Measurements from ENCODE around the gene C5orf46.
"Not testable (repeated sequence)": the region's sequence is repeated elsewhere in the genome, so short reads cannot be mapped to it uniquely, and the experiment has no call there.

C5orf46 gene

GRCh38 chr5:147906326-147907095 is at the start of gene C5orf46:
Gene C5orf46, minus strand, starts transcription at chr5:147906538. Its CDS starts 37 bp downstream, at chr5:147906501.
- no peak for DNase-seq

GRCh38 chr5:147954971-147955370 is 48.6 kb upstream of the C5orf46 start:
- DNase-seq: no peak

GRCh38 chr5:147949711-147950573 is 43.6 kb upstream of the C5orf46 start:
- no peak for DNase-seq

GRCh38 chr5:147946658-147947274 is 40.4 kb upstream of the C5orf46 start:
- DNase-seq: not testable (repeated sequence)

GRCh38 chr5:147939431-147940114 is 33.2 kb upstream of the C5orf46 start:
- no peak for DNase-seq

- DNase-seq: no peak
Observed at GRCh38 chr5:147935032-147935431, 28.7 kb upstream of the C5orf46 start.

- DNase-seq: no peak
Observed at GRCh38 chr5:147930769-147931168, 24.4 kb upstream of the C5orf46 start.

GRCh38 chr5:147927901-147928300 is 21.6 kb upstream of the C5orf46 start:
- no peak for DNase-seq

GRCh38 chr5:147925020-147925419 is 18.7 kb upstream of the C5orf46 start:
- DNase-seq: no peak

- DNase-seq: no peak
Observed at GRCh38 chr5:147921136-147921535, 14.8 kb upstream of the C5orf46 start.

GRCh38 chr5:147920420-147921030 is 14.2 kb upstream of the C5orf46 start:
- DNase-seq: no peak

GRCh38 chr5:147918899-147919298 is 12.6 kb upstream of the C5orf46 start:
- DNase-seq: no peak

GRCh38 chr5:147918101-147918685 is 11.9 kb upstream of the C5orf46 start:
- DNase-seq: no peak

GRCh38 chr5:147913786-147914185 is 7.4 kb upstream of the C5orf46 start:
- DNase-seq: no peak

GRCh38 chr5:147912011-147912410 is 5.7 kb upstream of the C5orf46 start:
- DNase-seq: no peak

- no peak for DNase-seq
Observed at GRCh38 chr5:147911427-147911826, 5.1 kb upstream of the C5orf46 start.

- DNase-seq: no peak
Observed at GRCh38 chr5:147904110-147904509, 2.2 kb downstream of the C5orf46 start.

GRCh38 chr5:147902609-147903115 is 3.7 kb downstream of the C5orf46 start:
- no peak for DNase-seq

GRCh38 chr5:147901599-147902039 is 4.7 kb downstream of the C5orf46 start:
- no peak for DNase-seq

GRCh38 chr5:147898875-147899401 is 7.4 kb downstream of the C5orf46 start:
- no peak for DNase-seq

- DNase-seq: no peak
Observed at GRCh38 chr5:147895864-147896263, 10.5 kb downstream of the C5orf46 start.

All from activated T-cell treated with anti-CD3 and anti-CD28 coated beads for 4 hours (primary cell).